ENCODE results near the gene GRK5. TPM values are rescaled to one million over a fixed set of nuclear protein-coding genes. Genes with fewer than 3 reads are reported as not detected.
A peak's percentile ranks its signal among the peaks of the same experiment; 100 is the strongest.

The GRK5 gene
- total RNA-seq, 1 donor: 1.8 TPM

DNA sequence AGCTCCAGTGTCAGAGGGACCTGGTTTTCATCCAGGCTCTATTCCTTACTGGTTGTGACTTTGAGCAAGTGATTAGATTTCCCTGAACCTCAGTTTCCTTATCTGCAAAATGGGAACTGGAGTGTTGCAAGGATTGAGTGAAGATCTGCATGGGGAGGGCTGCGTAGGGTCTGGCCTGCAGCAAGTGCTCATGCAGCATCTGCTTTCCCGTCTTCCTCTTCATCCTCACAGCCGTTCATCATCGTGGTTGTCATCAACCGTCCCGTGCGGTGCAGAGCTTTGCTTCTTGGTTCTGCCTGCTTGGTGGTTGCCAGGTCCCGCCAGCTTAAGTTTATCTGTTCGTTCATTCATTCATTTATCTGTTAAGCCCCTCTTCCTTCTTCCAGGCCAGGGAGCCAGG, 135.0 kb downstream of the GRK5 start:
- H2AFZ ChIP-seq (ENCODE audit: low read length): no peak overlapping the region
- no peak overlapping the region for H3K4me2 ChIP-seq (ENCODE audit: insufficient read depth, low read length)
- H3K9me3 ChIP-seq (ENCODE audit: low read depth, low read length): no peaks in the 10 kb centered on the region
- no peak for DNase-seq (ENCODE audit: insufficient read length, low spot score, missing footprints)
- H3K4me1 ChIP-seq (ENCODE audit: insufficient read depth, low read length): peaks cover 5% of the 10 kb centered on the region
- no peak for TF ChIP-seq CTCF (IDR thresholded peaks at IDR 0.05; ENCODE audit: extremely low read depth, low read depth, low read length)
- no peak overlapping the region for H3K27ac ChIP-seq (ENCODE audit: low read depth, low read length)
- H3K36me3 ChIP-seq (ENCODE audit: insufficient read depth, low read length): no peaks in the 10 kb centered on the region
- no peaks in the 10 kb centered on the region for H3K79me2 ChIP-seq (ENCODE audit: insufficient read depth, low read length)
- H3K27me3 ChIP-seq (ENCODE audit: insufficient read depth, low read length): no peaks in the 10 kb centered on the region
- peaks cover 2% of the 10 kb centered on the region for H4K20me1 ChIP-seq (ENCODE audit: insufficient read depth, low read length)
- H3K4me3 ChIP-seq (ENCODE audit: insufficient read depth, low read length): no peak overlapping the region

DNA sequence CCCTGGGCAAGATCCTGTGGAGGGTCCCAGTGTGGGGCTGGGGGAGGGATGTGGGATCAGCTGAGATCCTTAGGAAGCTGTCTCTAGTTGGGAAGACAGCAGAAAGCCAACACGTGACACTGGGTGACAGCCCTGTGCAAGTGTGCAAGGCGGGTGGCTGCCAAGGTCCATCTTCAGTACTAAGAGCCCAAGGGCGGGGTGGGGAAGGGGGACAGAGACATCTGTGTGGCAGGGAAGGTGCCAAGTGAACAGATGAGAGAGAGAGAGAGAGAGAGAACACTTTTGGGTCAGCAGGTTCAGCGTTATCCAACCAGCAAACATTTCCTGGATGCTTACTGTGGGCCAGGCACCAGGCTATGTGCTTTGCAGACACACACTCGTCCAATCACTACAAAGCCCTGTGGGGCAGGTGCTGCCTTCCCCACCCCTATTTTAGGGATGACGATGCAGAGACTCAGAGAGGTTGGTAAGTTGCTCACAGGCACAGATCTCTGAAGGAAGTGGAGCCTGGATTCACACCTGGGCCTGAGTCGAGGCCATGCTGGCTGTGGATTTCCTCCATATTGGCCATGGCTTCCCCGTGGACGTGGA, 135.7 kb downstream of the GRK5 start:
- Histone ChIP-seq H3K27ac (ENCODE audit: low read depth, low read length) (no peak overlapping the region), H3K9me3 (ENCODE audit: low read depth, low read length) (no peaks in the 10 kb centered on the region), H4K20me1 (ENCODE audit: insufficient read depth, low read length) (peaks cover 2% of the 10 kb centered on the region), H3K36me3 (ENCODE audit: insufficient read depth, low read length) (no peaks in the 10 kb centered on the region), H3K4me2 (ENCODE audit: insufficient read depth, low read length) (no peak overlapping the region), H3K4me3 (ENCODE audit: insufficient read depth, low read length) (no peak overlapping the region), H3K27me3 (ENCODE audit: insufficient read depth, low read length) (no peaks in the 10 kb centered on the region), H3K79me2 (ENCODE audit: insufficient read depth, low read length) (no peaks in the 10 kb centered on the region), H2AFZ (ENCODE audit: low read length) (no peak overlapping the region), H3K4me1 (ENCODE audit: insufficient read depth, low read length) (peaks cover 5% of the 10 kb centered on the region)
- peak; percentile 66 for DNase-seq (ENCODE audit: insufficient read length, low spot score, missing footprints)
- TF ChIP-seq CTCF (IDR thresholded peaks at IDR 0.05; ENCODE audit: extremely low read depth, low read depth, low read length): no peak

DNA sequence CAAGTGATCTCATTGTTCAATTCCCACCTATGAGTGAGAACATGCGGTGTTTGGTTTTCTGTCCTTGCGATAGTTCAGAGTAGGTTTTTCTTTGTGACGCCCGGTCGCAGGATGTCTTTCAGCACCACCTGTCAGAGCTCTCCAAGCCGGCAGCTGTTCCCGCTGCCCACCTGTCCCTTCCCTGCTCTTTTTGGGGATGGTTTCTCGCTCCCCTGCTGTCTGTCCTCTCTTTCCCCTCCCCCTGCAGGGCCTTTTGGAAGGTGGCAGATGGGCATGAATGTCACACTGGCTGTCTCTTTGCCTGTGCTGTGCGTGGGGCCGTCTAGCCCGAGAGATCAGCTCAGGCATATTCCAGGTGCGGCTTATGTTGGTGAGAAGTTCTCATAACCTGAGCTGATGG, 137.0 kb downstream of the GRK5 start:
- Histone ChIP-seq H3K4me1 (ENCODE audit: insufficient read depth, low read length) (peaks cover 5% of the 10 kb centered on the region), H3K9me3 (ENCODE audit: low read depth, low read length) (no peaks in the 10 kb centered on the region), H3K27ac (ENCODE audit: low read depth, low read length) (no peak overlapping the region), H3K27me3 (ENCODE audit: insufficient read depth, low read length) (no peaks in the 10 kb centered on the region), H3K4me3 (ENCODE audit: insufficient read depth, low read length) (no peak overlapping the region), H3K36me3 (ENCODE audit: insufficient read depth, low read length) (no peaks in the 10 kb centered on the region), H2AFZ (ENCODE audit: low read length) (no peak overlapping the region), H3K79me2 (ENCODE audit: insufficient read depth, low read length) (no peaks in the 10 kb centered on the region), H3K4me2 (ENCODE audit: insufficient read depth, low read length) (no peak overlapping the region), H4K20me1 (ENCODE audit: insufficient read depth, low read length) (no peaks in the 10 kb centered on the region)
- no peak for TF ChIP-seq CTCF (IDR thresholded peaks at IDR 0.05; ENCODE audit: extremely low read depth, low read depth, low read length)
- no peak for DNase-seq (ENCODE audit: insufficient read length, low spot score, missing footprints)

- H3K9me3 ChIP-seq (ENCODE audit: low read depth, low read length): no peaks in the 10 kb centered on the region
- H3K27me3 ChIP-seq (ENCODE audit: insufficient read depth, low read length): no peaks in the 10 kb centered on the region
- no peak overlapping the region for H3K4me3 ChIP-seq (ENCODE audit: insufficient read depth, low read length)
- DNase-seq (ENCODE audit: insufficient read length, low spot score, missing footprints): no peak
- no peaks in the 10 kb centered on the region for H3K36me3 ChIP-seq (ENCODE audit: insufficient read depth, low read length)
- no peak overlapping the region for H3K27ac ChIP-seq (ENCODE audit: low read depth, low read length)
- H2AFZ ChIP-seq (ENCODE audit: low read length): no peak overlapping the region
- no peak overlapping the region for H3K4me2 ChIP-seq (ENCODE audit: insufficient read depth, low read length)
- no peak for TF ChIP-seq CTCF (IDR thresholded peaks at IDR 0.05; ENCODE audit: extremely low read depth, low read depth, low read length)
- H3K79me2 ChIP-seq (ENCODE audit: insufficient read depth, low read length): no peaks in the 10 kb centered on the region
- no peaks in the 10 kb centered on the region for H4K20me1 ChIP-seq (ENCODE audit: insufficient read depth, low read length)
- H3K4me1 ChIP-seq (ENCODE audit: insufficient read depth, low read length): peaks cover 4% of the 10 kb centered on the region
These were observed 138.9 kb downstream of the GRK5 start for GRCh38 chr10:119346095-119346832.
